HepG2 (cell line): ENCODE data around the gene TNS4. TPM values are rescaled to one million over a fixed set of nuclear protein-coding genes. Genes with fewer than 3 reads are reported as not detected.

ENCODE experiments used
- ATAC-seq: fragments of 200-7000 bp; cut with Tn5 transposase; 3 replicates; pipeline ENCODE4 v1.9.1; 2020; ENCODE audit warnings: mild to moderate bottlenecking, moderate library complexity
- BruUV-seq: library from RNA; stranded (reverse); fragments of 400-500 nt; replicated peaks from 2 replicates; lab custom pipeline; 2021; lab: Mats Ljungman, UMichigan
- CTCF ChIA-PET: fragments of 300-600 bp; formaldehyde crosslinking; extraction: SDS; loops from one replicate; lab custom pipeline; 2021; ENCODE audit warnings: low total read pairs, inconsistent platforms, low intra/inter-chr PET ratio; lab: Yijun Ruan, JAX
- POLR2A ChIA-PET: fragments of 350-600 bp; sonication (Branson Sonifier 250); formaldehyde crosslinking; loops from one replicate; lab custom pipeline; 2020; ENCODE audit warnings: antibody characterized with exemption, inconsistent platforms; lab: Yijun Ruan, JAX
- DNase-seq: peaks from one replicate; pipeline ENCODE4 v3.0.0-alpha.2; 2015; ENCODE audit warnings: low spot score
- FAIRE-seq: peaks from 3 replicates; lab custom pipeline; 2011; peaks lifted over from hg19 to GRCh38; lab: Jason Lieb, UNC
- H2AFZ ChIP-seq: one replicate; pipeline ENCODE4 v1.6.1; 2011; ENCODE audit warnings: low read length, inconsistent platforms
- H3K27ac ChIP-seq: fragments of 300-600 bp; 3 replicates; pipeline ENCODE4 v1.8.0; 2011; ENCODE audit warnings: mixed run types, mild to moderate bottlenecking, mixed read lengths, low read length, inconsistent platforms; ENCODE audit not compliant: insufficient read depth; ENCODE audit errors: extremely low read length
- H3K27me3 ChIP-seq, 2 experiments: fragments of 200-600 bp in 1 of 2; 2 replicates in 1 of 2; 3 replicates in 1 of 2; pipeline versions ENCODE4 v1.6.0 to v1.8.0; 2011; ENCODE audit warnings: low read length in 2 of 2, mild to moderate bottlenecking in 2 of 2, moderate library complexity in 2 of 2, inconsistent platforms in 1 of 2; ENCODE audit not compliant: insufficient read depth in 2 of 2, control insufficient read depth in 1 of 2
- H3K36me3 ChIP-seq, 2 experiments: fragments of 200-600 bp in 1 of 2; replicated peaks in 1 of 2; 2 replicates in 1 of 2; 3 replicates in 1 of 2; pipeline versions ENCODE4 v1.5.1 to v1.8.0; 2011; ENCODE audit warnings: low read length in 2 of 2, inconsistent platforms in 1 of 2; ENCODE audit not compliant: insufficient read depth in 2 of 2, control insufficient read depth in 1 of 2
- H3K4me1 ChIP-seq: 2 replicates; pipeline ENCODE4 v1.5.1; 2012; ENCODE audit warnings: low read length, inconsistent platforms; ENCODE audit not compliant: insufficient read depth
- H3K4me2 ChIP-seq: 2 replicates; pipeline ENCODE4 v1.6.0; 2011; ENCODE audit warnings: low read depth, low read length, inconsistent platforms
- H3K4me3 ChIP-seq, 3 experiments: fragments of 200-600 bp in 1 of 3; sonication (generic), shearing (Covaris generic) in 1 of 3; replicated peaks in 1 of 3; 2 replicates each; pipeline ENCODE4 v1.5.1; 2011 to 2016; ENCODE audit warnings: low read length in 3 of 3, inconsistent platforms in 2 of 3, low read depth in 2 of 3, mild to moderate bottlenecking in 2 of 3, control low read depth in 1 of 3, mixed read lengths in 1 of 3; ENCODE audit not compliant: insufficient read depth in 1 of 3
- H3K79me2 ChIP-seq: one replicate; pipeline ENCODE4 v1.6.1; 2011; ENCODE audit warnings: low read length, inconsistent platforms; ENCODE audit not compliant: insufficient read depth
- H3K9ac ChIP-seq: 2 replicates; pipeline ENCODE4 v1.6.0; 2011; ENCODE audit warnings: mild to moderate bottlenecking, low read depth, low read length, inconsistent platforms; ENCODE audit not compliant: insufficient read depth
- H3K9me3 ChIP-seq: 2 replicates; pipeline ENCODE4 v1.5.1; 2012; ENCODE audit warnings: mild to moderate bottlenecking, low read length
- H4K20me1 ChIP-seq: 2 replicates; pipeline ENCODE4 v1.6.0; 2011; ENCODE audit warnings: inconsistent platforms, mild to moderate bottlenecking, low read length, moderate library complexity; ENCODE audit not compliant: insufficient read depth
- FOXK1 ChIP-seq: sonication (generic); formaldehyde crosslinking; IDR thresholded peaks from 2 replicates; pipeline ENCODE4 v1.4.0; 2020; ENCODE audit warnings: low read depth, missing genetic modification reagents, borderline replicate concordance
- HNRNPUL1 ChIP-seq: fragments of 200-400 bp; formaldehyde crosslinking; IDR thresholded peaks from 2 replicates; pipeline ENCODE4 v1.6.1; 2017; ENCODE audit warnings: low read depth, mild to moderate bottlenecking, low read length, moderate library complexity
- HOXA7 ChIP-seq: sonication (generic); formaldehyde crosslinking; IDR thresholded peaks from 2 replicates; pipeline ENCODE4 v1.8.1; 2022; ENCODE audit warnings: mild to moderate bottlenecking, missing genetic modification reagents, moderate library complexity
- NFATC3 ChIP-seq: sonication (generic); formaldehyde crosslinking; IDR thresholded peaks from 2 replicates; pipeline ENCODE4 v1.5.1; 2020; ENCODE audit warnings: mild to moderate bottlenecking, missing genetic modification reagents
- SOX5 ChIP-seq: IDR thresholded peaks from 2 replicates; pipeline ENCODE4 v1.6.1; 2016; ENCODE audit warnings: borderline replicate concordance
- STAG1 ChIP-seq: sonication (generic); formaldehyde crosslinking; IDR thresholded peaks from 2 replicates; pipeline ENCODE4 v1.4.0; 2020; ENCODE audit warnings: missing genetic modification reagents
- ZNF569 ChIP-seq: sonication (generic); formaldehyde crosslinking; IDR thresholded peaks from 2 replicates; pipeline ENCODE4 v1.5.0; 2020; ENCODE audit warnings: mild to moderate bottlenecking, missing genetic modification reagents, moderate library complexity, borderline replicate concordance
- ZNF7 ChIP-seq: IDR thresholded peaks from 2 replicates; pipeline ENCODE4 v1.6.1; 2016; ENCODE audit warnings: missing biosample characterization, missing genetic modification reagents
- ZSCAN20 ChIP-seq: sonication (generic); formaldehyde crosslinking; IDR thresholded peaks from 2 replicates; pipeline ENCODE4 v1.4.0; 2020; ENCODE audit warnings: missing genetic modification reagents, mild to moderate bottlenecking, borderline replicate concordance
- WGBS: methylation state at CpG from one replicate; pipeline ENCODE4 v1.1.6; 2017; ENCODE audit warnings: low lambda C conversion rate; 5-methylcytosine and 5-hydroxymethylcytosine counted together
- in situ Hi-C: cut with HindIII; loops from 2 replicates; pipeline ENCODE4 v1.10.0; 2017; ENCODE audit warnings: low pct_unique_long_range_greater_than_20kb; ENCODE audit not compliant: extremely low pct_ligation_motif_present
- intact Hi-C: fragments of 100-400 bp; cut with micrococcal nuclease; formaldehyde crosslinking; loops from one replicate; pipeline ENCODE4 v1.10.0; 2022; ENCODE audit not compliant: unreplicated experiment
- polyA plus RNA-seq, 8 experiments: library from polyadenylated mRNA; depleted of rRNA in 3 of 8; stranded (reverse) in 7 of 8; unstranded in 1 of 8; fragments of >200 nt; fragmentation: Illumina TruSeq in 4 of 8; extraction: Trizol in 4 of 8; gene quantifications; 2 replicates each; pipeline versions ENCODE4 v1.2.1 to v1.2.3, GENCODE V29; 2011 to 2016; ENCODE audit warnings: low read depth in 4 of 8, missing spikeins in 1 of 8, mixed read lengths in 1 of 8; ENCODE audit not compliant: insufficient read depth in 1 of 8
- total RNA-seq, 5 experiments: library from RNA; depleted of rRNA; stranded (reverse); fragments of >200 nt; fragmentation: Illumina TruSeq; extraction: Trizol; gene quantifications; 2 replicates each; pipeline ENCODE4 v1.2.3, GENCODE V29; 2016; ENCODE audit warnings: low read depth in 1 of 5
- TF ChIP-seq, protein P1 (sequence below): sonication (generic); formaldehyde crosslinking; IDR thresholded peaks from 2 replicates; pipeline ENCODE4 v1.5.0; 2020; ENCODE audit warnings: missing genetic modification reagents

Gene TNS4
- total and polyA plus RNA-seq, 2 of the 13 experiments (the other 11 are each of a cell fraction or from before 2014, with no cell fraction given): 0.58 to 2.1 TPM

DNA sequence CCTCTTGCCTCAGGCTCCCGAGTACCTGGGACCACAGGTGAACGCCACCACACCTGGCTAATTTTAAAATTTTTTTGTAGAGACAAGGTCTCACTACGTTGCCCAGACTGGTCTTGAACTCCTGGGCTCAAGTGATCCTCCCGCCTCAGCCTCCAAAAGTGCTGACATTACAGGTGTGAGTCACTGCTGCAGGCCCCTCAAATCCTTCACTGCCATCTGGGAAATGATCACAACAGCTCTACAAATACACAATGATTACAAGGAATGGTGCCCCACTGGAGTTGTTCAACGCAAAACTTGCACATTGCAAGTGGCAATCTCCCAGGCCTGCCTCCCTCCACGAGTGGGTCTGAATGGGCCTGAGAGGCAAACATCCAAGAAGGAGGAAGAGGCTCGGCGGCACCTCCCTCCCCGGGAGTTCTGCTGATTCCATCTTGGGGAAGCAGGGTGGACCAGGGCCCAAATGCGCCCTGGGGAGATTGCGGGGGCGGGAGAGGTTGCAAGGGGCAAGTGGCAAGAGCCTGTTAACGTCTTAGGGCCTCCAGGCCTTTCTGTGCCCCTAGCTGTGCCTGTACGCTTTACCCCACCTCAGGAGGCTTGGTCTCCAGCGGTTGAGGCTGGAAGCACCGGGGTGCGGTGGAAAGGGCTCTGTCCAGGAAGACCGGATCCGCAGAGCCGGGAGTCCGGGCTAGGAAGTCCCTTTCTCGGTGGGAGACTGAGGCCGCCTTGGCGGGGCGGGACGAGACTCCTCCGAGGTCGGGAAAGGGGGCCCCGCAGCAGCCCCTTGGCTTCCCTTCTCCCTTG lies 58.8 kb downstream of the TNS4 start (continued):
- peak; percentile 25; the same call in 1 of the 2 replicates for TF ChIP-seq ZNF7 (CRISPR knock-in tag)

DNA sequence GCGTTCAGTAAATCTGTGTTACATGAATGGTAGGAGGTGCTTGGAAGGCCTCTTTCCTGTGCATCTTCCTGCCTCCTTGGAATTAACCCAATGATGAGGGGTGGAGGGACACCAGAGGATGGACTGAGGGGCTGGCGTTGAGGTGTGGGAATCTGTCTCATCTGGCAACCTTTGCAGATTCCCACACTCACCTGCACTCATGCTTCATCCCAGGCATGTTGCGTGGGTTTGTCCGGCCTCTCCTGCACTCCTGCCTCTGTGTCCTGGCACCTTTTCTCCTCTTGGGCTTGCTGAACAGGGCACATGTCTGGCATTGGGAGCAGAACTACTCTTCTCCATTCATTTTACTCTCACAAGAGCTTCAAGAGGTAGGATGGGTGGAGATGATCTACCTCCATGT lies 61.3 kb downstream of the TNS4 start:
- H3K79me2 ChIP-seq: no peaks in the 10 kb centered on the region
- ATAC-seq (no peak), FAIRE-seq (no peak), DNase-seq (no peak)
- H3K4me2 ChIP-seq: no peak overlapping the region
- no peaks in the 10 kb centered on the region for H3K36me3 ChIP-seq
- POLR2A ChIA-PET: no interaction called here
- CTCF ChIA-PET: interaction anchor here (2.1 to 3.2 kb wide), 3 partner anchors 10 to 120 kb away, joined by 14 to 29 read pairs (median 15); no protein-coding TSS in a partner anchor
- no peaks in the 10 kb centered on the region for H3K9me3 ChIP-seq
- no peaks in the 10 kb centered on the region for H4K20me1 ChIP-seq
- no peak overlapping the region for H3K4me3 ChIP-seq
- H3K9ac ChIP-seq: no peak overlapping the region
- BruUV-seq: no TSS peak
- WGBS: 38% methylated on average over 4 of the region's 4 CpGs
- in situ Hi-C loops: loop anchor here (5.0 kb wide), 2 partner anchors 92 to 122 kb away; no protein-coding TSS in a partner anchor
- intact Hi-C loops: no loop called here
- H2AFZ ChIP-seq: no peak overlapping the region
- H3K27me3 ChIP-seq: peaks cover 1 to 15% of the 10 kb centered on the region in 2 experiments; a peak in 3 of 5 replicates
- no peak overlapping the region for H3K27ac ChIP-seq
- TF ChIP-seq NFATC3 (CRISPR knock-in tag) (no peak), HNRNPUL1 (no peak), HOXA7 (CRISPR knock-in tag) (no peak), ZSCAN20 (no peak), SOX5 (CRISPR knock-in tag) (no peak), ZNF569 (CRISPR knock-in tag) (no peak), STAG1 (CRISPR knock-in tag) (no peak), FOXK1 (no peak)
- TF ChIP-seq, protein P1, sequence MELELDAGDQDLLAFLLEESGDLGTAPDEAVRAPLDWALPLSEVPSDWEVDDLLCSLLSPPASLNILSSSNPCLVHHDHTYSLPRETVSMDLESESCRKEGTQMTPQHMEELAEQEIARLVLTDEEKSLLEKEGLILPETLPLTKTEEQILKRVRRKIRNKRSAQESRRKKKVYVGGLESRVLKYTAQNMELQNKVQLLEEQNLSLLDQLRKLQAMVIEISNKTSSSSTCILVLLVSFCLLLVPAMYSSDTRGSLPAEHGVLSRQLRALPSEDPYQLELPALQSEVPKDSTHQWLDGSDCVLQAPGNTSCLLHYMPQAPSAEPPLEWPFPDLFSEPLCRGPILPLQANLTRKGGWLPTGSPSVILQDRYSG (CRISPR knock-in tag): no peak
- H3K4me1 ChIP-seq: peaks cover 22% of the 10 kb centered on the region
